Stomach smooth muscle (tissue), 2 donors: Measurements from ENCODE around the gene LY6G5C.
A peak's percentile ranks its signal among the peaks of the same experiment; 100 is the strongest.

Experiments used
- H3K27ac ChIP-seq: one replicate; pipeline ENCODE4 v1.7.0; 2013; ENCODE audit warnings: mild to moderate bottlenecking, low read length, inconsistent platforms
- H3K27me3 ChIP-seq, 2 donors: one replicate each; pipeline ENCODE4 v1.7.0; 2013; ENCODE audit warnings: low read length in 2 of 2; ENCODE audit not compliant: insufficient read depth in 2 of 2, control insufficient read depth in 1 of 2
- H3K36me3 ChIP-seq, 2 donors: one replicate each; pipeline ENCODE4 v1.7.0; 2013; ENCODE audit warnings: low read length in 2 of 2; ENCODE audit not compliant: control insufficient read depth in 2 of 2, insufficient read depth in 2 of 2
- H3K4me1 ChIP-seq: one replicate; pipeline ENCODE4 v1.7.0; 2013; ENCODE audit warnings: low read length; ENCODE audit not compliant: control insufficient read depth, insufficient read depth
- H3K4me3 ChIP-seq, 2 donors: one replicate each; pipeline ENCODE4 v1.7.0; 2013; ENCODE audit warnings: low read length in 2 of 2
- H3K9ac ChIP-seq, 2 donors: one replicate each; pipeline ENCODE4 v1.7.0; 2013; ENCODE audit warnings: low read length in 2 of 2, mild to moderate bottlenecking in 1 of 2
- H3K9me3 ChIP-seq, 2 donors: one replicate each; pipeline ENCODE4 v1.7.0; 2013; ENCODE audit warnings: low read length in 2 of 2; ENCODE audit not compliant: control insufficient read depth in 2 of 2
- donor health status: healthy.
- donor health status: Pancreatic carcinoma.

Gene LY6G5C

GRCh38 chr6:31689249-31690110 is 8.6 kb upstream of the LY6G5C start:
- Histone ChIP-seq H3K27me3 (no peaks in the 10 kb centered on the region), H3K27ac (no peak overlapping the region), H3K9me3 (no peaks in the 10 kb centered on the region), H3K4me1 (no peaks in the 10 kb centered on the region), H3K4me3 (no peak overlapping the region), H3K9ac (no peak overlapping the region), H3K36me3 (peaks cover 70 to 73% of the 10 kb centered on the region in 2 donors)

GRCh38 chr6:31687860-31688693 is 7.2 kb upstream of the LY6G5C start:
- H3K27me3 ChIP-seq, result no peaks in the 10 kb centered on the region
- H3K9ac ChIP-seq, result no peak overlapping the region
- no peak overlapping the region for H3K27ac ChIP-seq
- H3K36me3 ChIP-seq, result peaks cover 59 to 64% of the 10 kb centered on the region in 2 donors
- H3K4me3 ChIP-seq, result no peak overlapping the region
- H3K4me1 ChIP-seq, result no peaks in the 10 kb centered on the region
- H3K9me3 ChIP-seq, result no peaks in the 10 kb centered on the region

GRCh38 chr6:31687321-31687720 is 6.5 kb upstream of the LY6G5C start:
- no peak overlapping the region for H3K9ac ChIP-seq
- H3K9me3 ChIP-seq, result no peaks in the 10 kb centered on the region
- H3K4me3 ChIP-seq, result no peak overlapping the region
- no peaks in the 10 kb centered on the region for H3K27me3 ChIP-seq
- peaks cover 55 to 57% of the 10 kb centered on the region in 2 donors for H3K36me3 ChIP-seq
- H3K27ac ChIP-seq, result no peak overlapping the region
- H3K4me1 ChIP-seq, result no peaks in the 10 kb centered on the region

GRCh38 chr6:31686483-31686882 is 5.6 kb upstream of the LY6G5C start:
- H3K27me3 ChIP-seq, result no peaks in the 10 kb centered on the region
- no peak overlapping the region for H3K27ac ChIP-seq
- no peak overlapping the region for H3K9ac ChIP-seq
- H3K9me3 ChIP-seq, result no peaks in the 10 kb centered on the region
- H3K4me1 ChIP-seq, result peaks cover 2% of the 10 kb centered on the region
- H3K36me3 ChIP-seq, result peaks cover 51% of the 10 kb centered on the region in 2 donors
- H3K4me3 ChIP-seq, result no peak overlapping the region

GRCh38 chr6:31683591-31683990 is 2.7 kb upstream of the LY6G5C start:
- Histone ChIP-seq H3K9ac (no peak overlapping the region), H3K4me1 (peaks cover 17% of the 10 kb centered on the region), H3K36me3 (peaks cover 24 to 25% of the 10 kb centered on the region in 2 donors), H3K27me3 (no peaks in the 10 kb centered on the region), H3K9me3 (no peaks in the 10 kb centered on the region), H3K4me3 (peak overlapping the region in 1 of 2 donors; percentile 54), H3K27ac (no peak overlapping the region)

GRCh38 chr6:31681135-31681671 is 336 bp upstream of the LY6G5C start:
- Histone ChIP-seq H3K27ac (peak overlapping the region; percentile 55), H3K4me1 (peaks cover 17% of the 10 kb centered on the region), H3K36me3 (peaks cover 2 to 6% of the 10 kb centered on the region in 2 donors), H3K9ac (peak overlapping the region; percentile 66 to 79), H3K9me3 (no peaks in the 10 kb centered on the region), H3K4me3 (peak overlapping the region; percentile 64 to 81), H3K27me3 (no peaks in the 10 kb centered on the region)

GRCh38 chr6:31677955-31678354 is 2.9 kb downstream of the LY6G5C start:
- H3K4me1 ChIP-seq, result peaks cover 17% of the 10 kb centered on the region
- no peaks in the 10 kb centered on the region for H3K9me3 ChIP-seq
- H3K27ac ChIP-seq, result no peak overlapping the region
- peaks cover 2 to 3% of the 10 kb centered on the region in 2 donors for H3K36me3 ChIP-seq
- H3K27me3 ChIP-seq, result no peaks in the 10 kb centered on the region
- no peak overlapping the region for H3K9ac ChIP-seq
- no peak overlapping the region for H3K4me3 ChIP-seq

- H3K27ac ChIP-seq, result no peak overlapping the region
- H3K4me3 ChIP-seq, result no peak overlapping the region
- peaks cover 17% of the 10 kb centered on the region for H3K4me1 ChIP-seq
- no peaks in the 10 kb centered on the region for H3K9me3 ChIP-seq
- H3K9ac ChIP-seq, result peak overlapping the region; percentile 21 to 25
- H3K36me3 ChIP-seq, result peaks cover 7 to 9% of the 10 kb centered on the region in 2 donors
- H3K27me3 ChIP-seq, result no peaks in the 10 kb centered on the region
Measured at GRCh38 chr6:31676904-31677303, 4.0 kb downstream of the LY6G5C start.

GRCh38 chr6:31676322-31676903 is 4.5 kb downstream of the LY6G5C start:
- H3K27me3 ChIP-seq, result no peaks in the 10 kb centered on the region
- H3K4me3 ChIP-seq, result no peak overlapping the region
- no peak overlapping the region for H3K27ac ChIP-seq
- peaks cover 14% of the 10 kb centered on the region for H3K4me1 ChIP-seq
- peak overlapping the region; percentile 21 to 25 for H3K9ac ChIP-seq
- peaks cover 12 to 13% of the 10 kb centered on the region in 2 donors for H3K36me3 ChIP-seq
- H3K9me3 ChIP-seq, result no peaks in the 10 kb centered on the region

GRCh38 chr6:31669676-31670075 is 11.2 kb downstream of the LY6G5C start, which contains the start of gene LY6G5B:
TSS of gene LY6G5B (plus strand) at chr6:31669976. CDS start at chr6:31670951, 975 bp downstream.
- H3K27ac ChIP-seq, result no peak within 1 kb of the TSS
- no peaks in the 10 kb centered on the region for H3K27me3 ChIP-seq
- H3K9ac ChIP-seq, result no peak within 1 kb of the TSS
- peaks cover 18% of the 10 kb centered on the region for H3K4me1 ChIP-seq
- H3K36me3 ChIP-seq, result peaks cover 47 to 53% of the 10 kb centered on the region in 2 donors
- H3K4me3 ChIP-seq, result no peak within 1 kb of the TSS
- H3K9me3 ChIP-seq, result no peaks in the 10 kb centered on the region
